ENCODE data around the gene DDI2.

- TF ChIP-seq EZH2 (IDR thresholded peaks at IDR 0.05) = no peak
- TF ChIP-seq POLR2AphosphoS5 (IDR thresholded peaks at IDR 0.05; ENCODE audit: borderline replicate concordance, low read depth, low read length) = no peak
Measured at GRCh38 chr1:15717418-15718125, 100.3 kb downstream of the DDI2 start.

Data from SK-N-MC (cell line).